Muscle layer of colon (tissue), 2 donors: ENCODE data around the gene TIMM50.

Experiments used
- H3K27ac ChIP-seq: one replicate; pipeline ENCODE4 v1.7.0; 2013; ENCODE audit warnings: low read depth, mild to moderate bottlenecking, low read length, moderate library complexity
- H3K27me3 ChIP-seq, 2 donors: one replicate each; pipeline ENCODE4 v1.7.0; 2013; ENCODE audit warnings: low read length in 2 of 2, mild to moderate bottlenecking in 2 of 2; ENCODE audit not compliant: insufficient read depth in 2 of 2, control insufficient read depth in 1 of 2
- H3K36me3 ChIP-seq: one replicate; pipeline ENCODE4 v1.7.0; 2013; ENCODE audit warnings: mild to moderate bottlenecking, low read length; ENCODE audit not compliant: insufficient read depth
- H3K4me1 ChIP-seq: one replicate; pipeline ENCODE4 v1.7.0; 2013; ENCODE audit warnings: mild to moderate bottlenecking, low read length; ENCODE audit not compliant: insufficient read depth
- H3K4me3 ChIP-seq, 2 donors: one replicate each; pipeline ENCODE4 v1.7.0; 2013; ENCODE audit warnings: low read length in 2 of 2, low read depth in 1 of 2, mild to moderate bottlenecking in 1 of 2, moderate library complexity in 1 of 2
- H3K9ac ChIP-seq: one replicate; pipeline ENCODE4 v1.7.0; 2013; ENCODE audit warnings: low read length
- H3K9me3 ChIP-seq: one replicate; pipeline ENCODE4 v1.7.0; 2013; ENCODE audit warnings: mild to moderate bottlenecking, low read length
- donor health status: abdominal sarcoma.
- donor health status: Adenocarcinoma of cecum.

Gene TIMM50

DNA sequence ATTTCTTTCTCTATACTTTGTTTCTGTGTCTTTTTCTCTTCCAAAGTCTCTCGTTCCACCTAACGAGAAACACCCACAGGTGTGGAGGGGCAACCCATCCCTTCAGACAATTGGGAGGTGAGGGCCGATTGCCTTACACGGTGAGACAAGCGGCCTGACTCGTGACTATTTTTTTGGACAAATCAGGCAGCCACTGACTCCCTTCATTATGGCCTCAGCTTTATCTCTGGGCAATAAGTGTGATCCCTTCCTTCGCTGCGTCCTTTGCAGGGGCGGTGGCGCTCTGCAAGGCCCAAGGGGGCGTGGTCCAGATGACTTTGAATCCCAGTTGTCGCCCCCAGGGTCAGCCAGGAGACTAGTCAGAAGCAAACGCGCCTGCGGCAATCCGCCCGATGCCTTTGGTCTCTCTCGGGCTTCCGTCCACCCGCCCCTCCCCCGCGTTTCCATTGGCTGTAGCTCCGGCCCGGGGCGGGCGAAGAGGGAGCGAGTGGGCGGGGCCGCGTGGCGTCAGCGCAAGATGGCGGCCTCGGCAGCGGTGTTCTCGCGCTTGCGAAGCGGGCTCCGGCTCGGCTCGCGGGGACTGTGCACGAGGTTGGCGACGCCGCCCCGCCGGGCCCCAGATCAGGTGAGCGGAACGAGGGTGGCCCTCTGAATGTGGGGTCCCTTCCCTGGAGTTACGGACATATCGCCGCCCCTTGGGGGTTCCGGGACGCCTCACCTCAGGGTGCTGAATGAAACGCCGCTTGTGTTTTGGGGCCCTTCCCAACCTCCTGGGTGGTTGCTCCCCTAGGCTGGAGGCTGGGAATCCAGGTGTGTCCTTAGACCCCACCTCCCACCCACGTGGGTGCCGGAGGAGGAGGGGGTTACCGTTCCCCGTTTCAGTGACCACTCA is at the start of gene TIMM50:
Gene TIMM50 (plus strand): TSS at position 502 of the 892 bp plus-strand sequence. CDS start 16 bp downstream, at position 518.
- peak within 1 kb of the TSS; percentile 82 for H3K27ac ChIP-seq
- peak within 1 kb of the TSS; percentile 93 for H3K9ac ChIP-seq
- no peaks in the 10 kb centered on the region for H3K9me3 ChIP-seq
- peaks cover 9% of the 10 kb centered on the region for H3K4me1 ChIP-seq
- H3K36me3 ChIP-seq: peaks cover 18% of the 10 kb centered on the region
- no peaks in the 10 kb centered on the region for H3K27me3 ChIP-seq
- peak within 1 kb of the TSS; percentile 80 to 99 for H3K4me3 ChIP-seq

DNA sequence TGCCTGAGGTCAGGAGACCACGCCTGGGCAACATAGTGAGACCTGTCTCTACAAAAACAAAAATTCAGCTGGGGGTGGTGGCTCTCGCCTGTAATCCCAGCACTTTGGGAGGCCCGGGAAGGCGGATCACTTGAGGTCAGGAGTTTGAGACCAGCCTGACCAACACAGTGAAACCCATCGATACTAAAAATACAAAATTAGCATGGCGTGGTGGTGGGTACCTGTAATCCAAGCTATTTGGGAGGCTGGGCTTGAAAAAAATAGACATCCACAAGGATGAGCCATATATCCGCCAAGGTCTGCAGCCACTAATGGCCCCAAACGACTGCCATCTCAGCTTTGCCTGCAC is 48.0 kb upstream of the TIMM50 start:
- Histone ChIP-seq H3K9me3 (no peaks in the 10 kb centered on the region), H3K27ac (no peak overlapping the region), H3K27me3 (no peaks in the 10 kb centered on the region), H3K9ac (no peak overlapping the region), H3K4me1 (peaks cover 41% of the 10 kb centered on the region), H3K36me3 (peaks cover 28% of the 10 kb centered on the region), H3K4me3 (no peak overlapping the region)

- Histone ChIP-seq H3K4me1 (peaks cover 34% of the 10 kb centered on the region), H3K27ac (no peak overlapping the region), H3K36me3 (peaks cover 28% of the 10 kb centered on the region), H3K27me3 (no peaks in the 10 kb centered on the region), H3K9me3 (no peaks in the 10 kb centered on the region), H3K4me3 (no peak overlapping the region), H3K9ac (peak overlapping the region; percentile 32)
Measured at GRCh38 chr19:39433480-39434079, 47.1 kb upstream of the TIMM50 start.

- peaks cover 27% of the 10 kb centered on the region for H3K4me1 ChIP-seq
- H3K27ac ChIP-seq: no peak overlapping the region
- peak overlapping the region in 1 of 2 donors; percentile 99 for H3K4me3 ChIP-seq
- peaks cover 28% of the 10 kb centered on the region for H3K36me3 ChIP-seq
- no peaks in the 10 kb centered on the region for H3K9me3 ChIP-seq
- H3K9ac ChIP-seq: peak overlapping the region; percentile 32
- H3K27me3 ChIP-seq: no peaks in the 10 kb centered on the region
Measured at GRCh38 chr19:39434123-39435076, 46.2 kb upstream of the TIMM50 start.

DNA sequence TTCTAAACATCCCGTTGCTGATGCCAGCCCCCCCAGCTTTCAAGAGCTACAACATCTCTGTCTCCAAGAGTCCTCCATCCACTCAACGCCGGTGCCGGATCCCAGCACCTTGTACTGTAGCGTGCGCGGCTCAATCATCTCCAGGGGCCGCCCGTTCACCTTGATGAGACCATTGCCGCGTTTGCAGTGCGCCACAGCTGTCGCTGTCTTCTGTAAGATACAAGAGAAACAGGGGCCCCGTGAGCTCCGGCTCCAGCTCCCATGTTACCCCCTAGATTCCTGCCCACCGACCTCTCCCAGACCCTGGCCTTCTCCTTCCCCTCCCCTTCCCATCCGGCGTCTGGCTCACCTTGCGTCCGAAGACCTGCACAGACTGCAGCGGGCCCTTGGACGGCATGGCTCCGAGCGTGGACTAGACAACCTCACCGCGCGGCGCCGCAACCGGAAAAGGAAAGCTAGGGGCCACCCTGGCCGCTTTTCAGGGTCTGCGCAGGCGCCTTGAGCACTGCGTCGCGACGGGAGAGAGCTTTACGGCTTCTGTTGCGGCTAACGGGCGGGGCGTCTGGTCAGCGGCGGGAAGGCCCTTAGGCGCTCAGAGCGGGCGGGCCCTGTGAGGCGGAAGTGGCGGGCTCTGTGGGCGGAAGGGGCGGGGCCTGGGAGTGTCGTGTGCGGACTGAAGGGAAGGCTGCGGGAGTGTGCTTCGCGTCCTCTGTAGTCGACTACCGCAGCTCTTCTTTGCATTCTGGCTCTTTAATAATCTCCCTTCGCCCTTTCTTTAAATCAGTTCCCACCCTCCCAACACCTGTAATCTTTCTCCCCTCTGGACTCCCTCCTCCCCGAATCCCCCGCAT is 44.9 kb upstream of the TIMM50 start, which contains the start of gene RPS16:
Gene RPS16 (minus strand): TSS at position 451 of the 851 bp plus-strand sequence. CDS start 54 bp downstream, at position 397.
- H3K4me3 ChIP-seq: peak within 1 kb of the TSS; percentile 75 to 99
- peak within 1 kb of the TSS; percentile 92 for H3K27ac ChIP-seq
- H3K9me3 ChIP-seq: no peaks in the 10 kb centered on the region
- H3K36me3 ChIP-seq: peaks cover 28% of the 10 kb centered on the region
- peaks cover 27% of the 10 kb centered on the region for H3K4me1 ChIP-seq
- no peaks in the 10 kb centered on the region for H3K27me3 ChIP-seq
- H3K9ac ChIP-seq: peak within 1 kb of the TSS; percentile 98

GRCh38 chr19:39436350-39436716 is 44.3 kb upstream of the TIMM50 start:
- peaks cover 27% of the 10 kb centered on the region for H3K4me1 ChIP-seq
- H3K9me3 ChIP-seq: no peaks in the 10 kb centered on the region
- H3K36me3 ChIP-seq: peaks cover 28% of the 10 kb centered on the region
- no peaks in the 10 kb centered on the region for H3K27me3 ChIP-seq
- H3K9ac ChIP-seq: peak overlapping the region; percentile 90
- peak overlapping the region; percentile 33 to 99 for H3K4me3 ChIP-seq
- H3K27ac ChIP-seq: peak overlapping the region; percentile 92

- no peak overlapping the region for H3K4me3 ChIP-seq
- H3K9ac ChIP-seq: no peak overlapping the region
- H3K9me3 ChIP-seq: no peaks in the 10 kb centered on the region
- no peak overlapping the region for H3K27ac ChIP-seq
- no peaks in the 10 kb centered on the region for H3K27me3 ChIP-seq
- peaks cover 12% of the 10 kb centered on the region for H3K36me3 ChIP-seq
- H3K4me1 ChIP-seq: peaks cover 27% of the 10 kb centered on the region
Measured at GRCh38 chr19:39438270-39438934, 42.2 kb upstream of the TIMM50 start.

- Histone ChIP-seq H3K9me3 (no peaks in the 10 kb centered on the region), H3K27me3 (no peaks in the 10 kb centered on the region), H3K4me1 (peaks cover 31% of the 10 kb centered on the region), H3K9ac (peak overlapping the region; percentile 99), H3K4me3 (peak overlapping the region; percentile 80 to 99), H3K36me3 (peaks cover 19% of the 10 kb centered on the region), H3K27ac (peak overlapping the region; percentile 88)
Measured at GRCh38 chr19:39444598-39445195, 35.9 kb upstream of the TIMM50 start.

DNA sequence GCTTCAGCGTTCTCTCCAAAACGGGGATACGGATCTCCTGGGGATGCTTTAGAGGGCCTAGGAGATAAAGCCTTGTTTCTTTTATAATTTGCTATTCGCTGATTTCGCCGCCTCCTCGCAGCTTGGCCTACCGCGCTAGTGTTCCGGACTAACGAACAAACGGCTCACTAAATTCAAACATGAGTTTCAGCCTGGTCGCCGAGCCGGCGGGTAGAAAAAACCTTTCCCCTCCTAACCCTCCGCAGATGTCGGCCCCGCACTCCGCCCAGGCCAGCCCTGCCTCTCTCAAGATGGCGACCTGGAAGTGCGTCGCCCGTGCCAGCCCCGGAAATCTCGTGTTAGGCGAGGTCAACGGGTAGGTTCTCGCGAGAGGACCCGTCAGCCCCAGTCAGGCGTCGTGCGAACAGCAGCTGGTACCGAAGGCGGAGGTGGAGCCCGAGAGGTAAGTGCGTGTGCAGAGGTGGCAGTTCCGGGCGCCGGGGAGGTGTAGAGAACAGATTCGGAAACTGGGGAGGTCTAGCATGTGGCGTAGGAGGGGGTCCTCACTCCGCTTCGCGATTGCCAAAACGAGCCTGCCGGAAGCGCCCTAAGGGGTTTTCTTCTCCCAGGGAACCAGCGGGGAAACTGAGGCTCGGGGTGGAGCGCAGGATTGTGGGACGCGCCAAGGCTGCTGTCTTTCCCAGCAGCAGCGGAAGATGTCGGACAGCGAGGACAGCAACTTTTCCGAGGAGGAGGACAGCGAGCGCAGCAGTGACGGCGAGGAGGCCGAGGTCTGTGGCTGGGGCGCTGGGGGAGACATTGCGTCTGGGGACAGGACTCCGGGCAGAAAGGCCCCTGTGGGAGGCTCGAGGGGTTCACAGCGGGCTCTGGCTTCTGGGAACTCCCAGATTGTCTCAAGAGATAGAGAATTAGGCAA is 35.2 kb upstream of the TIMM50 start, which contains the start of gene SUPT5H:
Gene SUPT5H (plus strand): TSS at position 387 of the 916 bp plus-strand sequence. CDS start 309 bp downstream, at position 696.
- H3K36me3 ChIP-seq: peaks cover 19% of the 10 kb centered on the region
- H3K27ac ChIP-seq: peak within 1 kb of the TSS; percentile 88
- peaks cover 31% of the 10 kb centered on the region for H3K4me1 ChIP-seq
- H3K9ac ChIP-seq: peak within 1 kb of the TSS; percentile 99
- H3K27me3 ChIP-seq: no peaks in the 10 kb centered on the region
- peak within 1 kb of the TSS; percentile 80 to 99 for H3K4me3 ChIP-seq
- H3K9me3 ChIP-seq: no peaks in the 10 kb centered on the region
